OCI-LY3 (cell line): ENCODE results near the gene LY6G5C.

ENCODE experiments used
- H2AFZ ChIP-seq: fragments of 200-600, 300-600 bp; shearing (Covaris generic); 2 replicates; pipeline ENCODE4 v1.6.0; 2014; ENCODE audit warnings: antibody characterized with exemption, low read depth, low read length
- H3K27ac ChIP-seq: fragments of 200-600, 300-600 bp; sonication (generic); 2 replicates; pipeline ENCODE4 v1.5.1; 2014; ENCODE audit warnings: mild to moderate bottlenecking, low read length, moderate library complexity, mixed read lengths
- H3K27me3 ChIP-seq: fragments of 200-600, 300-600 bp; sonication (generic); 2 replicates; pipeline ENCODE4 v1.6.1; 2014; ENCODE audit warnings: low read depth, low read length, mixed read lengths
- H3K36me3 ChIP-seq: fragments of 200-600, 300-600 bp; sonication (generic); replicated peaks from 2 replicates; pipeline ENCODE3; 2014; ENCODE audit warnings: low read depth, low read length, mixed read lengths
- H3K4me1 ChIP-seq: fragments of 300-600, 200-600 bp; sonication (generic); 2 replicates; pipeline ENCODE4 v1.6.1; 2014; ENCODE audit warnings: low read length, mixed read lengths
- H3K4me2 ChIP-seq: fragments of 200-600, 300-600 bp; sonication (generic); 2 replicates; pipeline ENCODE4 v1.6.1; 2014; ENCODE audit warnings: low read length, mixed read lengths
- H3K4me3 ChIP-seq: fragments of 300-600, 200-600 bp; sonication (generic); 2 replicates; pipeline ENCODE4 v1.5.1; 2014; ENCODE audit warnings: antibody characterized with exemption, mild to moderate bottlenecking, low read length, moderate library complexity
- H3K79me2 ChIP-seq: fragments of 300-600, 200-600 bp; shearing (Covaris generic); 2 replicates; pipeline ENCODE4 v1.6.1; 2014; ENCODE audit warnings: mild to moderate bottlenecking, low read length, mixed read lengths
- H3K9ac ChIP-seq: fragments of 300-600, 200-600 bp; shearing (Covaris generic); 2 replicates; pipeline ENCODE4 v1.6.0; 2014; ENCODE audit warnings: mild to moderate bottlenecking, low read length, moderate library complexity
- H3K9me3 ChIP-seq: fragments of 200-600, 300-600 bp; shearing (Covaris generic); 2 replicates; pipeline ENCODE4 v1.6.1; 2014; ENCODE audit warnings: low read length, mixed read lengths; ENCODE audit not compliant: insufficient read depth
- H4K20me1 ChIP-seq: fragments of 200-600, 300-600 bp; sonication (generic); 2 replicates; pipeline ENCODE4 v1.6.1; 2016; ENCODE audit warnings: low read length, mixed read lengths; ENCODE audit not compliant: insufficient read depth
- CTCF ChIP-seq: fragments of 200-600, 300-600 bp; sonication (generic); IDR thresholded peaks from 2 replicates; pipeline ENCODE4 v1.5.1; 2014; ENCODE audit warnings: antibody characterized with exemption, low read length, low read depth
- EZH2phosphoT487 ChIP-seq: fragments of 200-600 bp; shearing (Covaris generic); IDR thresholded peaks from 2 replicates; pipeline ENCODE4 v1.6.1; 2018; ENCODE audit warnings: antibody characterized with exemption, mixed run types, low read depth

Gene LY6G5C

GRCh38 chr6:31662124-31662723 is 18.6 kb downstream of the LY6G5C start:
- H3K36me3 ChIP-seq = peaks cover 17% of the 10 kb centered on the region

GRCh38 chr6:31661262-31662123 is 19.4 kb downstream of the LY6G5C start:
- Histone ChIP-seq H3K4me3 (peak overlapping the region; percentile 100), H3K4me1 (peaks cover 33% of the 10 kb centered on the region)

More at GRCh38 chr6:31662124-31662723, 18.6 kb downstream of the LY6G5C start:
- TF ChIP-seq CTCF (no peak), EZH2phosphoT487 (no peak)
- Histone ChIP-seq H3K9ac (no peak overlapping the region), H4K20me1 (no peaks in the 10 kb centered on the region), H3K4me2 (no peak overlapping the region), H3K9me3 (peaks cover 3% of the 10 kb centered on the region; the same call in 1 of the 2 replicates), H3K4me3 (no peak overlapping the region), H3K79me2 (peaks cover 51% of the 10 kb centered on the region), H2AFZ (no peak overlapping the region), H3K4me1 (peaks cover 37% of the 10 kb centered on the region), H3K27me3 (no peaks in the 10 kb centered on the region), H3K27ac (0 out of 2 replicates have a peak overlapping the region, but pooled peaks have one; percentile 18)

GRCh38 chr6:31660381-31661261 is 20.2 kb downstream of the LY6G5C start, which contains the start of gene C6orf47:
TSS of gene C6orf47 (minus strand) at chr6:31660778. CDS start at chr6:31659947, 831 bp downstream.
- peaks cover 33% of the 10 kb centered on the region for H3K4me1 ChIP-seq
- H3K36me3 ChIP-seq = peaks cover 17% of the 10 kb centered on the region
- H3K4me2 ChIP-seq = peak within 1 kb of the TSS; percentile 100
- H3K9ac ChIP-seq = peak within 1 kb of the TSS; percentile 99
- no peak for TF ChIP-seq CTCF
- no peak for TF ChIP-seq EZH2phosphoT487
- H3K27me3 ChIP-seq = no peaks in the 10 kb centered on the region
- H2AFZ ChIP-seq = no peak within 1 kb of the TSS
- peaks cover 39% of the 10 kb centered on the region for H3K79me2 ChIP-seq
- H3K4me3 ChIP-seq = peak within 1 kb of the TSS; percentile 100
- H4K20me1 ChIP-seq = no peaks in the 10 kb centered on the region
- peaks cover 3% of the 10 kb centered on the region; the same call in 1 of the 2 replicates for H3K9me3 ChIP-seq
- H3K27ac ChIP-seq = peak within 1 kb of the TSS; percentile 71

More at GRCh38 chr6:31661262-31662123, 19.4 kb downstream of the LY6G5C start:
- Histone ChIP-seq H3K36me3 (peaks cover 17% of the 10 kb centered on the region), H3K27me3 (no peaks in the 10 kb centered on the region), H3K9ac (peak overlapping the region; percentile 99), H3K4me2 (peak overlapping the region; percentile 100), H3K27ac (peak overlapping the region; percentile 48), H4K20me1 (no peaks in the 10 kb centered on the region), H2AFZ (no peak overlapping the region), H3K79me2 (peaks cover 45% of the 10 kb centered on the region), H3K9me3 (peaks cover 3% of the 10 kb centered on the region; the same call in 1 of the 2 replicates)
- TF ChIP-seq EZH2phosphoT487 (no peak), CTCF (no peak)
